A549 (cell line): ENCODE measurements around the gene MACF1. TPM values are rescaled to one million over a fixed set of nuclear protein-coding genes. Genes with fewer than 3 reads are reported as not detected.
A peak's percentile ranks its signal among the peaks of the same experiment; 100 is the strongest.

Source experiments
- ATAC-seq, 2 experiments: fragments of 200-7000 bp in 1 of 2; fragments of >200 bp in 1 of 2; cut with Nextera tagmentation in 1 of 2; cut with Tn5 transposase in 1 of 2; 3 replicates each; pipeline versions ENCODE4 v1.8.0 to v1.9.1; 2018 to 2020; ENCODE audit warnings: mild to moderate bottlenecking in 1 of 2, moderate library complexity in 1 of 2
- CTCF ChIA-PET: fragments of 300-600 bp; sonication (Branson Sonifier 250); formaldehyde crosslinking; extraction: SDS; loops from one replicate; lab custom pipeline; 2021; ENCODE audit warnings: antibody characterized with exemption, inconsistent platforms; lab: Yijun Ruan, JAX
- POLR2A ChIA-PET: fragments of 350-600 bp; formaldehyde crosslinking; extraction: SDS; loops from one replicate; lab custom pipeline; 2021; ENCODE audit warnings: antibody characterized with exemption, inconsistent platforms; lab: Yijun Ruan, JAX
- DNase-seq, 2 experiments: peaks; one replicate each; pipeline versions ENCODE4 v3.0.0 to v3.0.0-alpha.2; 2011 to 2016; ENCODE audit warnings: low read depth in 1 of 2, low spot score in 1 of 2
- FAIRE-seq: peaks from 2 replicates; lab custom pipeline; 2011; peaks lifted over from hg19 to GRCh38; lab: Jason Lieb, UNC
- H3K27ac ChIP-seq, 2 experiments: fragments of >200 bp; sonication (Bioruptor Twin); formaldehyde crosslinking; 3 replicates each; pipeline ENCODE4 v1.5.1; 2016 to 2017
- H3K4me1 ChIP-seq: fragments of >200 bp; sonication (Bioruptor Twin); formaldehyde crosslinking; 3 replicates; pipeline ENCODE4 v1.6.1; 2016
- H3K4me2 ChIP-seq: fragments of >200 bp; sonication (Bioruptor Twin); formaldehyde crosslinking; 3 replicates; pipeline ENCODE4 v1.6.1; 2016
- H3K4me3 ChIP-seq: fragments of >200 bp; sonication (Bioruptor Twin); formaldehyde crosslinking; 3 replicates; pipeline ENCODE4 v1.5.1; 2016
- H3K9me3 ChIP-seq: fragments of >200 bp; sonication (Bioruptor Twin); formaldehyde crosslinking; 3 replicates; pipeline ENCODE4 v1.6.1; 2016
- ATOH8 ChIP-seq: fragments of 250-450 bp; sonication (Bioruptor Pico); IDR thresholded peaks from 2 replicates; pipeline ENCODE4 v1.5.0; 2020; ENCODE audit warnings: low read depth, mild to moderate bottlenecking, moderate library complexity
- BCL3 ChIP-seq: fragments of >200 bp; sonication (Bioruptor Twin); formaldehyde crosslinking; IDR thresholded peaks from 3 replicates; pipeline ENCODE4 v1.6.1; 2016
- CBX2 ChIP-seq: fragments of 200-600 bp; sonication (generic); IDR thresholded peaks from 2 replicates; pipeline ENCODE4 v1.6.1; 2016; ENCODE audit warnings: low read depth, mild to moderate bottlenecking, borderline replicate concordance
- CBX8 ChIP-seq: fragments of 200-600 bp; sonication (generic); IDR thresholded peaks from 2 replicates; pipeline ENCODE4 v1.6.1; 2016
- CHD2 ChIP-seq: fragments of 150-350 bp; IDR thresholded peaks from 2 replicates; pipeline ENCODE4 v1.6.1; 2014; ENCODE audit warnings: low read length; ENCODE audit not compliant: partially characterized antibody
- CHD4 ChIP-seq: fragments of 200-600 bp; sonication (generic); IDR thresholded peaks from 2 replicates; pipeline ENCODE4 v1.6.1; 2016; ENCODE audit warnings: antibody characterized with exemption, mild to moderate bottlenecking, borderline replicate concordance
- CTCF ChIP-seq: fragments of >200 bp; sonication (Bioruptor Twin); formaldehyde crosslinking; IDR thresholded peaks from 3 replicates; pipeline ENCODE4 v1.5.1; 2016
- EHMT2 ChIP-seq: fragments of 200-600 bp; sonication (generic); IDR thresholded peaks from 2 replicates; pipeline ENCODE4 v1.6.1; 2016; ENCODE audit warnings: antibody characterized with exemption, low read depth, mild to moderate bottlenecking, moderate library complexity
- ELK1 ChIP-seq: fragments of 150-350 bp; IDR thresholded peaks from 2 replicates; pipeline ENCODE4 v1.6.1; 2014; ENCODE audit warnings: low read depth, mild to moderate bottlenecking, low read length
- GATA3 ChIP-seq: IDR thresholded peaks from 2 replicates; pipeline ENCODE4 v1.6.1; 2012; ENCODE audit warnings: borderline replicate concordance
- HOXB13 ChIP-seq: fragments of 250-450 bp; sonication (Bioruptor Pico); IDR thresholded peaks from 2 replicates; pipeline ENCODE4 v1.5.0; 2020; ENCODE audit warnings: low read depth, mild to moderate bottlenecking, moderate library complexity
- HOXB5 ChIP-seq: fragments of 250-450 bp; sonication (Bioruptor Pico); IDR thresholded peaks from 2 replicates; pipeline ENCODE4 v1.5.0; 2020; ENCODE audit warnings: mild to moderate bottlenecking, moderate library complexity
- JUN ChIP-seq, 2 experiments: fragments of >200 bp; sonication (Bioruptor Twin); formaldehyde crosslinking; IDR thresholded peaks; 2 replicates in 1 of 2; 3 replicates in 1 of 2; pipeline ENCODE4 v1.6.1; 2016 to 2017
- KDM1A ChIP-seq: fragments of 200-600 bp; sonication (generic); IDR thresholded peaks from 2 replicates; pipeline ENCODE4 v1.6.1; 2016; ENCODE audit warnings: low read depth, mild to moderate bottlenecking
- MAFK ChIP-seq: fragments of 450-650 bp; IDR thresholded peaks from 2 replicates; pipeline ENCODE4 v1.6.1; 2014; ENCODE audit not compliant: partially characterized antibody
- MYC ChIP-seq: IDR thresholded peaks from 2 replicates; pipeline ENCODE4 v1.6.1; 2012; ENCODE audit warnings: mild to moderate bottlenecking, inconsistent platforms, low read length, improper control_type of control experiment, borderline replicate concordance
- NFE2L2 ChIP-seq: fragments of 150-350 bp; conservative IDR thresholded peaks from 2 replicates; pipeline ENCODE4 v1.6.1; 2014; ENCODE audit warnings: low read length
- NPAS2 ChIP-seq: fragments of 250-450 bp; sonication (Bioruptor Pico); IDR thresholded peaks from 2 replicates; pipeline ENCODE4 v1.8.0; 2022; ENCODE audit warnings: mild to moderate bottlenecking, moderate library complexity, borderline replicate concordance
- PHF8 ChIP-seq: fragments of 200-600 bp; sonication (generic); IDR thresholded peaks from 2 replicates; pipeline ENCODE4 v1.6.1; 2016; ENCODE audit warnings: low read depth, mild to moderate bottlenecking, antibody characterized with exemption, moderate library complexity, borderline replicate concordance
- POLR2A ChIP-seq: IDR thresholded peaks from 2 replicates; pipeline ENCODE4 v1.6.1; 2012; ENCODE audit warnings: mild to moderate bottlenecking, low read length
- RAD21 ChIP-seq, 2 experiments: fragments of >200 bp in 1 of 2; sonication (Bioruptor Twin) in 1 of 2; formaldehyde crosslinking in 1 of 2; IDR thresholded peaks in 1 of 2; conservative IDR thresholded peaks in 1 of 2; 2 replicates in 1 of 2; 3 replicates in 1 of 2; pipeline ENCODE4 v1.6.1; 2012 to 2018; ENCODE audit warnings: inconsistent platforms in 1 of 2
- RARB ChIP-seq: fragments of 250-450 bp; sonication (Bioruptor Pico); IDR thresholded peaks from 2 replicates; pipeline ENCODE4 v1.8.0; 2021; ENCODE audit warnings: mild to moderate bottlenecking, moderate library complexity
- RCOR1 ChIP-seq: fragments of 150-350 bp; IDR thresholded peaks from 2 replicates; pipeline ENCODE4 v1.6.1; 2014; ENCODE audit warnings: antibody characterized with exemption, low read length, low read depth
- SMC3 ChIP-seq: fragments of >200 bp; sonication (Bioruptor Twin); formaldehyde crosslinking; IDR thresholded peaks from 3 replicates; pipeline ENCODE4 v1.6.1; 2018; ENCODE audit warnings: inconsistent platforms
- ZFP36 ChIP-seq: fragments of 450-650 bp; IDR thresholded peaks from 2 replicates; pipeline ENCODE4 v1.6.1; 2014; ENCODE audit warnings: borderline replicate concordance; ENCODE audit not compliant: partially characterized antibody
- ZNF302 ChIP-seq: fragments of 250-450 bp; sonication (Bioruptor Pico); IDR thresholded peaks from 2 replicates; pipeline ENCODE4 v1.9.0; 2021; ENCODE audit warnings: inconsistent platforms, mild to moderate bottlenecking, moderate library complexity
- WGBS: methylation state at CpG from one replicate; pipeline ENCODE4 v1.1.6; 2017; ENCODE audit errors: missing lambda C conversion rate; 5-methylcytosine and 5-hydroxymethylcytosine counted together
- polyA plus RNA-seq, 4 experiments: library from polyadenylated mRNA; depleted of rRNA in 3 of 4; stranded (reverse); fragments of >200 nt; fragmentation: RNase III in 1 of 4; extraction: RNeasy Plus Mini Kit Qiagen cat#74134 plus additional on column Dnase treatment in 1 of 4; gene quantifications; 2 replicates in 3 of 4; 3 replicates in 1 of 4; pipeline ENCODE4 v1.2.3, GENCODE V29; 2011 to 2017
- TF ChIP-seq, protein P1 (sequence below): IDR thresholded peaks from 2 replicates; pipeline ENCODE4 v1.6.1; 2012

MACF1 gene
- polyA plus RNA-seq, 2 of the 4 experiments (the other 2 are of a cell fraction) = 45.7 to 64.2 TPM

DNA sequence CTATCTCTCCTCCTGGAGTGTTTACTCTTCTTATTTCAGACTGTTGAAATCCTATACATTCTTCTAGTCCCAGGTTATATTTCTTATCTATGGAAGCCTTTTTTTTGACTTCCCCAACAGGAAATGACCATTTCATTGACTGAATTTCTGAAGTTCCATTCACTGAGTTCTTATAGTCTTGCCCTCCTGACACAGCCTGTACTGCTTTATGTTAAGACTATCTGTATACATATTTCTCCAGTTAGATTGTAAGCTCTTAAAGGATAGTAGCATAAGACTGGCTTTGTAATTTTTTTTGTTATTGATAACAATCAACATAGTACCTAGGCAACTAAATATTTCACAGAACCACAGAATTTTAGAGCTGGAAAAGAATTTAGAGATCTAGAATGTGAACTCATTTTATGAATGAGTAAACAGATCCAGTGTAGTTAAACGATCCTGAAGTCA is 14.9 kb upstream of the MACF1 start:
- FAIRE-seq (no peak), ATAC-seq (no peak)
- POLR2A ChIA-PET = no interaction called here

GRCh38 chr1:39190096-39190495 is 14.4 kb upstream of the MACF1 start:
- POLR2A ChIA-PET = no interaction called here
- WGBS = 61% methylated on average over 3 of the region's 3 CpGs
- peaks cover 92% of the 10 kb centered on the region for H3K4me1 ChIP-seq
- H3K4me3 ChIP-seq = no peak overlapping the region
- no peaks in the 10 kb centered on the region for H3K9me3 ChIP-seq
- CTCF ChIA-PET = interaction anchor here (1.3 to 7.4 kb wide), 11 partner anchors 10 to 93 kb away, joined by 4 to 95 read pairs (median 19); no protein-coding TSS in a partner anchor
- TF ChIP-seq RARB (CRISPR knock-in tag) (no peak), NPAS2 (CRISPR knock-in tag) (no peak), MYC (no peak)
- DNase-seq (no peak), ATAC-seq (no peak), FAIRE-seq (no peak)
- H3K27ac ChIP-seq = peak overlapping the region; percentile 83 to 94
- peak overlapping the region; percentile 91 for H3K4me2 ChIP-seq

More for the DNA sequence above, 14.9 kb upstream of the MACF1 start:
- H3K4me1 ChIP-seq = peaks cover 92% of the 10 kb centered on the region
- WGBS = 8% methylated on average over 1 of the region's 1 CpG
- H3K4me3 ChIP-seq = no peak overlapping the region
- H3K9me3 ChIP-seq = no peaks in the 10 kb centered on the region
- no peak for TF ChIP-seq BCL3
- no peak for TF ChIP-seq HOXB13
- TF ChIP-seq MAFK = no peak
- no peak for TF ChIP-seq POLR2A
- no peak for TF ChIP-seq HOXB5 (CRISPR knock-in tag)
- TF ChIP-seq ZNF302 (CRISPR knock-in tag) = no peak
- TF ChIP-seq EHMT2 = no peak
- no peak for TF ChIP-seq SMC3
- no peak for TF ChIP-seq CBX8
- TF ChIP-seq PHF8 = no peak
- TF ChIP-seq CTCF = no peak
- TF ChIP-seq JUN (IDR thresholded peaks at IDR 0.05) = no peak
- no peak for TF ChIP-seq NFE2L2
- TF ChIP-seq, protein P1, sequence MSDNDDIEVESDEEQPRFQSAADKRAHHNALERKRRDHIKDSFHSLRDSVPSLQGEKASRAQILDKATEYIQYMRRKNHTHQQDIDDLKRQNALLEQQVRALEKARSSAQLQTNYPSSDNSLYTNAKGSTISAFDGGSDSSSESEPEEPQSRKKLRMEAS = no peak
- no peak for TF ChIP-seq ELK1
- no peak for TF ChIP-seq RARB (CRISPR knock-in tag)
- peak overlapping the region; percentile 83 to 94 for H3K27ac ChIP-seq
- no peak for DNase-seq
- CTCF ChIA-PET = interaction anchor here (0.9 to 7.4 kb wide), 9 partner anchors 19 to 91 kb away, joined by 3 to 95 read pairs (median 35); no protein-coding TSS in a partner anchor
- H3K4me2 ChIP-seq = peak overlapping the region; percentile 91

DNA sequence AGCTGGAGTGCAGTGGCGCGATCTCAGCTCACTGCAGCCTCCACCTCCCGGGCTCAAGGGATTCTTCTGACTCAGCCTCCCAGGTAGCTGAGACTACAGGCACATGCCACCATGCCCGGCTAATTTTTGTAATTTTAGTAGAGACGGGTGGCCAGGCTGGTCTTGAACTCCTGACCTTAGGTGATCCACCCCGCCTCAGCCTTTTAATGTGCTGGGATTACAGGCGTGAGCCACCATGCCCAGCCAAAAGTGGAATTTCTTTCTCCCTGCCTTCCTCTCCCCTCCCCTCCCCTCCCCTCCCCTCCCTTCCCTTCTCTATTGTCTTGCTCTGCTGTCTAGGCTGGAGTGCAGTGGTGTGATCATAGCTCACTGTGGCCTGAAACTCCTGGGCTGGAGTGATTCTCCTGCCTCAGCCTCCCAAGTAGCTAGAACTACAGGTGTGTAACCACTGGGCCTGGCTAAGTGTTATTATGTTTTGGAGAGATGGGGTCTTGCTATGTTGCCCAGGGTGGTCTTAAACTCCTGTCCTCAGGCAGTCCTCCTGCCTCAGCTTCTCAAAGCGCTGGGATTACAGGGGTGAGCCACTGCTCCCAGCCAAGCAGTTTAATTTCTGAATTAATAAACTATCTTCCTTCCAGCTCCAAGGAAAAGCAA is 10.0 kb upstream of the MACF1 start:
- ATAC-seq (no peak), FAIRE-seq (no peak), DNase-seq (no peak)
- Histone ChIP-seq H3K27ac (peak overlapping the region; percentile 83 to 94), H3K4me2 (peak overlapping the region; percentile 53), H3K9me3 (no peaks in the 10 kb centered on the region), H3K4me3 (no peak overlapping the region), H3K4me1 (peaks cover 78% of the 10 kb centered on the region)
- WGBS = 78% methylated on average over 8 of the region's 8 CpGs
- POLR2A ChIA-PET = interaction anchor here (0.6 kb wide), 1 partner anchor 47 kb away, joined by 3 read pairs; no protein-coding TSS in a partner anchor
- CTCF ChIA-PET = interaction anchor here (0.7 to 6.1 kb wide), 8 partner anchors 9 to 102 kb away, joined by 3 to 95 read pairs (median 3); no protein-coding TSS in a partner anchor
- TF ChIP-seq CBX8 = no peak
- no peak for TF ChIP-seq CHD4
- TF ChIP-seq SMC3 = no peak
- no peak for TF ChIP-seq ELK1
- TF ChIP-seq HOXB13 = no peak
- TF ChIP-seq CBX2 = no peak
- no peak for TF ChIP-seq CHD2
- TF ChIP-seq KDM1A = no peak
- TF ChIP-seq GATA3 = no peak
- TF ChIP-seq RCOR1 = no peak
- TF ChIP-seq RARB (CRISPR knock-in tag) = no peak
- no peak for TF ChIP-seq RAD21 (conservative IDR thresholded peaks at IDR 0.05 in 1 of 2, IDR thresholded peaks at IDR 0.05 in 1 of 2)
- no peak for TF ChIP-seq ZFP36
- no peak for TF ChIP-seq ATOH8 (CRISPR knock-in tag)
